Liver (tissue), 9 donors: ENCODE results near the gene ITGA2. TPM values are rescaled to one million over a fixed set of nuclear protein-coding genes. Genes with fewer than 3 reads are reported as not detected.

Source experiments
- DNase-seq: peaks from one replicate; pipeline ENCODE4 v3.0.0-alpha.2; 2017; ENCODE audit warnings: low spot score
- H3K27ac ChIP-seq, 2 donors: one replicate each; pipeline ENCODE4 v1.7.0; 2013; ENCODE audit warnings: inconsistent platforms in 2 of 2, low read length in 2 of 2, control low read depth in 1 of 2, low read depth in 1 of 2, mild to moderate bottlenecking in 1 of 2
- H3K27me3 ChIP-seq, 4 donors: one replicate each; pipeline versions ENCODE4 v1.6.1 to v1.7.0; 2013; ENCODE audit warnings: low read length in 3 of 4, inconsistent platforms in 1 of 4, mild to moderate bottlenecking in 1 of 4, moderate library complexity in 1 of 4; ENCODE audit not compliant: control insufficient read depth in 4 of 4, insufficient read depth in 4 of 4
- H3K36me3 ChIP-seq, 4 donors: one replicate each; pipeline versions ENCODE4 v1.6.1 to v1.7.0; 2013; ENCODE audit warnings: low read length in 3 of 4, mild to moderate bottlenecking in 3 of 4, low read depth in 1 of 4, moderate library complexity in 1 of 4; ENCODE audit not compliant: control insufficient read depth in 4 of 4, insufficient read depth in 3 of 4
- H3K4me1 ChIP-seq, 4 donors: one replicate each; pipeline versions ENCODE4 v1.6.1 to v1.7.0; 2013; ENCODE audit warnings: low read length in 3 of 4, mild to moderate bottlenecking in 3 of 4, moderate library complexity in 1 of 4; ENCODE audit not compliant: control insufficient read depth in 4 of 4, insufficient read depth in 4 of 4
- H3K4me3 ChIP-seq, 3 donors: one replicate each; pipeline versions ENCODE4 v1.6.1 to v1.7.0; 2013; ENCODE audit warnings: low read length in 3 of 3, control low read depth in 1 of 3, low read depth in 1 of 3, mild to moderate bottlenecking in 1 of 3
- H3K9ac ChIP-seq, 2 donors: one replicate each; pipeline ENCODE4 v1.7.0; 2013; ENCODE audit warnings: low read length in 2 of 2, mild to moderate bottlenecking in 2 of 2, moderate library complexity in 2 of 2, control low read depth in 1 of 2, low read depth in 1 of 2
- H3K9me3 ChIP-seq, 4 donors: one replicate each; pipeline versions ENCODE4 v1.6.1 to v1.7.0; 2013; ENCODE audit warnings: low read length in 3 of 4; ENCODE audit not compliant: control insufficient read depth in 4 of 4
- CTCF ChIP-seq: fragments of 150-350 bp; IDR thresholded peaks from 2 replicates; pipeline ENCODE4 v1.5.1; 2017; ENCODE audit warnings: improper control_type of control experiment, low read depth, low read length; ENCODE audit not compliant: missing input control
- EGR1 ChIP-seq, 2 donors: IDR thresholded peaks; 2 replicates each; pipeline ENCODE4 v1.6.1; 2016 to 2018; ENCODE audit warnings: antibody characterized with exemption in 2 of 2, low read depth in 2 of 2
- FOXA1 ChIP-seq: IDR thresholded peaks from 2 replicates; pipeline ENCODE4 v1.6.1; 2016; ENCODE audit warnings: antibody characterized with exemption
- FOXA2 ChIP-seq: IDR thresholded peaks from 2 replicates; pipeline ENCODE4 v1.6.1; 2016; ENCODE audit warnings: antibody characterized with exemption
- GABPA ChIP-seq, 2 donors: IDR thresholded peaks in 1 of 2; conservative IDR thresholded peaks in 1 of 2; 2 replicates each; pipeline ENCODE4 v1.6.1; 2016; ENCODE audit warnings: antibody characterized with exemption in 2 of 2, mild to moderate bottlenecking in 1 of 2, moderate library complexity in 1 of 2
- HNF4A ChIP-seq, 2 donors: conservative IDR thresholded peaks; 2 replicates each; pipeline ENCODE4 v1.6.1; 2016; ENCODE audit warnings: antibody characterized with exemption in 2 of 2, mild to moderate bottlenecking in 2 of 2
- HNF4G ChIP-seq: IDR thresholded peaks from 2 replicates; pipeline ENCODE4 v1.6.1; 2016; ENCODE audit warnings: antibody characterized with exemption
- JUND ChIP-seq, 2 donors: IDR thresholded peaks; 2 replicates each; pipeline ENCODE4 v1.6.1; 2016; ENCODE audit warnings: antibody characterized with exemption in 2 of 2
- MAX ChIP-seq: IDR thresholded peaks from 2 replicates; pipeline ENCODE4 v1.6.1; 2016; ENCODE audit warnings: antibody characterized with exemption
- NR2F2 ChIP-seq: IDR thresholded peaks from 2 replicates; pipeline ENCODE4 v1.6.1; 2016; ENCODE audit warnings: antibody characterized with exemption
- RAD21 ChIP-seq, 2 donors: IDR thresholded peaks; 2 replicates each; pipeline ENCODE4 v1.6.1; 2016; ENCODE audit warnings: antibody characterized with exemption in 2 of 2, mild to moderate bottlenecking in 2 of 2
- RXRA ChIP-seq, 2 donors: IDR thresholded peaks; 2 replicates each; pipeline ENCODE4 v1.6.1; 2017 to 2018; ENCODE audit warnings: antibody characterized with exemption in 2 of 2, mild to moderate bottlenecking in 1 of 2
- SP1 ChIP-seq: IDR thresholded peaks from 2 replicates; pipeline ENCODE4 v1.6.1; 2018; ENCODE audit warnings: antibody characterized with exemption, mild to moderate bottlenecking
- TAF1 ChIP-seq: conservative IDR thresholded peaks from 2 replicates; pipeline ENCODE4 v1.6.1; 2016; ENCODE audit warnings: antibody characterized with exemption, mild to moderate bottlenecking
- YY1 ChIP-seq: IDR thresholded peaks from 2 replicates; pipeline ENCODE4 v1.6.1; 2016; ENCODE audit warnings: antibody characterized with exemption, mild to moderate bottlenecking
- WGBS: extraction: QIAGEN DNeasy Blood & Tissue Kit; methylation state at CpG from one replicate; pipeline ENCODE4 v1.1.7; 2013; 5-methylcytosine and 5-hydroxymethylcytosine counted together
- polyA plus RNA-seq, 2 donors: library from polyadenylated mRNA; stranded (reverse) in 1 of 2; unstranded in 1 of 2; fragments of 200-250 nt in 1 of 2; fragments of >200 nt in 1 of 2; fragmentation: Nextera tagmentation in 1 of 2; extraction: Ambion mirVana in 1 of 2; gene quantifications; one replicate each; pipeline versions ENCODE4 v1.2.1 to v1.2.3, GENCODE V29; 2013 to 2015
- total RNA-seq, 2 donors: library from RNA; depleted of rRNA; stranded (reverse); fragments of >200 nt; gene quantifications; one replicate each; pipeline ENCODE4 v1.2.3, GENCODE V29; 2014
- TF ChIP-seq, protein P1 (sequence below): IDR thresholded peaks from 2 replicates; pipeline ENCODE4 v1.6.1; 2016; ENCODE audit warnings: antibody characterized with exemption
- TF ChIP-seq, protein P2 (sequence below): IDR thresholded peaks from 2 replicates; pipeline ENCODE4 v1.6.1; 2016; ENCODE audit warnings: antibody characterized with exemption
- TF ChIP-seq, protein P3 (sequence below): IDR thresholded peaks from 2 replicates; pipeline ENCODE4 v1.6.1; 2016; ENCODE audit warnings: antibody characterized with exemption, mild to moderate bottlenecking
- donor health status: healthy.
- donor health status: healthy.
- donor health status: healthy.
- donor health status: healthy.
- donor health status: healthy.

ITGA2 gene
- total and polyA plus RNA-seq, 4 donors: 0.12 to 0.61 (median 0.33) TPM

DNA sequence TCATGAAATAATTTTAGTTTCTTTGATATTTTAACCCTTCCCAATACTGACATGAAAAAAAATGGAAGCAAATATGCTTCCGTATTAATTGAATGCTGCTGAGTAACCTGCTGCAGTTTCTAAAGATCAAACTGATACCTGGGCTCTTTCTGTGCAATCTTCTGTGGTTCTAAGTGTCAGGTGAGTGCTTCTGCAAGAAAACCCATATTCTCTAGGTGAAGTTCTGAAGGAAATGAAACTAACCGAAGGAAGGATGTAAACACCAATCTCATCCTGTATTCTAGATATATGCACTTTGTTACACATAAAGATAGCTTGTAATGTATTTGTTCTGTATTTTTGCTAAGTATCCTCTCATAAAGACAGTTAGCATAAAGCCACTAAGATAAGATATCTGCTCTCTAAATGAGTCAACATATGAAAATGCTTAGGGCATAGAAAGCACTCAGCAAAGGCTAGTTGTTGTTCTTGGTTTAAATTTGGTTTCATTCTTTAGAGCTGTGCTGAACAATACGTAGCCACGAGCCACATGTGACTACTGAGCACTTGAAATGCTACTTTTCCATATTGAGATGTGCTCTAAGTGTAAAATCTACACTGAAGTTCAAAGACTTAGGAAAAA lies 52.0 kb downstream of the ITGA2 start:
- Histone ChIP-seq H3K36me3 (no peaks in the 10 kb centered on the region), H3K9ac (no peak overlapping the region), H3K4me3 (no peak overlapping the region), H3K4me1 (no peaks in the 10 kb centered on the region), H3K27ac (no peak overlapping the region), H3K27me3 (no peaks in the 10 kb centered on the region), H3K9me3 (no peaks in the 10 kb centered on the region)
- DNase-seq: no peak
- WGBS: 34% methylated on average over 4 of the region's 4 CpGs
- TF ChIP-seq HNF4A (conservative IDR thresholded peaks at IDR 0.05): no peak
- TF ChIP-seq TAF1: no peak
- TF ChIP-seq CTCF: no peak
- TF ChIP-seq SP1: no peak
- TF ChIP-seq NR2F2: no peak
- TF ChIP-seq FOXA1: no peak
- TF ChIP-seq RAD21 (IDR thresholded peaks at IDR 0.05): no peak
- no peak for TF ChIP-seq EGR1 (IDR thresholded peaks at IDR 0.05; ENCODE audit: low read depth in 2 of 2)
- TF ChIP-seq YY1: no peak
- TF ChIP-seq, protein P1, sequence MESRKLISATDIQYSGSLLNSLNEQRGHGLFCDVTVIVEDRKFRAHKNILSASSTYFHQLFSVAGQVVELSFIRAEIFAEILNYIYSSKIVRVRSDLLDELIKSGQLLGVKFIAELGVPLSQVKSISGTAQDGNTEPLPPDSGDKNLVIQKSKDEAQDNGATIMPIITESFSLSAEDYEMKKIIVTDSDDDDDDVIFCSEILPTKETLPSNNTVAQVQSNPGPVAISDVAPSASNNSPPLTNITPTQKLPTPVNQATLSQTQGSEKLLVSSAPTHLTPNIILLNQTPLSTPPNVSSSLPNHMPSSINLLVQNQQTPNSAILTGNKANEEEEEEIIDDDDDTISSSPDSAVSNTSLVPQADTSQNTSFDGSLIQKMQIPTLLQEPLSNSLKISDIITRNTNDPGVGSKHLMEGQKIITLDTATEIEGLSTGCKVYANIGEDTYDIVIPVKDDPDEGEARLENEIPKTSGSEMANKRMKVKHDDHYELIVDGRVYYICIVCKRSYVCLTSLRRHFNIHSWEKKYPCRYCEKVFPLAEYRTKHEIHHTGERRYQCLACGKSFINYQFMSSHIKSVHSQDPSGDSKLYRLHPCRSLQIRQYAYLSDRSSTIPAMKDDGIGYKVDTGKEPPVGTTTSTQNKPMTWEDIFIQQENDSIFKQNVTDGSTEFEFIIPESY: no peak
- no peak for TF ChIP-seq RXRA (IDR thresholded peaks at IDR 0.05)
- no peak for TF ChIP-seq MAX
- TF ChIP-seq JUND (IDR thresholded peaks at IDR 0.05): no peak
- TF ChIP-seq FOXA2: no peak
- TF ChIP-seq, protein P2, sequence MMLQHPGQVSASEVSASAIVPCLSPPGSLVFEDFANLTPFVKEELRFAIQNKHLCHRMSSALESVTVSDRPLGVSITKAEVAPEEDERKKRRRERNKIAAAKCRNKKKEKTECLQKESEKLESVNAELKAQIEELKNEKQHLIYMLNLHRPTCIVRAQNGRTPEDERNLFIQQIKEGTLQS: no peak
- TF ChIP-seq GABPA (IDR thresholded peaks at IDR 0.05 in 1 of 2, conservative IDR thresholded peaks at IDR 0.05 in 1 of 2): no peak
- TF ChIP-seq, protein P3, sequence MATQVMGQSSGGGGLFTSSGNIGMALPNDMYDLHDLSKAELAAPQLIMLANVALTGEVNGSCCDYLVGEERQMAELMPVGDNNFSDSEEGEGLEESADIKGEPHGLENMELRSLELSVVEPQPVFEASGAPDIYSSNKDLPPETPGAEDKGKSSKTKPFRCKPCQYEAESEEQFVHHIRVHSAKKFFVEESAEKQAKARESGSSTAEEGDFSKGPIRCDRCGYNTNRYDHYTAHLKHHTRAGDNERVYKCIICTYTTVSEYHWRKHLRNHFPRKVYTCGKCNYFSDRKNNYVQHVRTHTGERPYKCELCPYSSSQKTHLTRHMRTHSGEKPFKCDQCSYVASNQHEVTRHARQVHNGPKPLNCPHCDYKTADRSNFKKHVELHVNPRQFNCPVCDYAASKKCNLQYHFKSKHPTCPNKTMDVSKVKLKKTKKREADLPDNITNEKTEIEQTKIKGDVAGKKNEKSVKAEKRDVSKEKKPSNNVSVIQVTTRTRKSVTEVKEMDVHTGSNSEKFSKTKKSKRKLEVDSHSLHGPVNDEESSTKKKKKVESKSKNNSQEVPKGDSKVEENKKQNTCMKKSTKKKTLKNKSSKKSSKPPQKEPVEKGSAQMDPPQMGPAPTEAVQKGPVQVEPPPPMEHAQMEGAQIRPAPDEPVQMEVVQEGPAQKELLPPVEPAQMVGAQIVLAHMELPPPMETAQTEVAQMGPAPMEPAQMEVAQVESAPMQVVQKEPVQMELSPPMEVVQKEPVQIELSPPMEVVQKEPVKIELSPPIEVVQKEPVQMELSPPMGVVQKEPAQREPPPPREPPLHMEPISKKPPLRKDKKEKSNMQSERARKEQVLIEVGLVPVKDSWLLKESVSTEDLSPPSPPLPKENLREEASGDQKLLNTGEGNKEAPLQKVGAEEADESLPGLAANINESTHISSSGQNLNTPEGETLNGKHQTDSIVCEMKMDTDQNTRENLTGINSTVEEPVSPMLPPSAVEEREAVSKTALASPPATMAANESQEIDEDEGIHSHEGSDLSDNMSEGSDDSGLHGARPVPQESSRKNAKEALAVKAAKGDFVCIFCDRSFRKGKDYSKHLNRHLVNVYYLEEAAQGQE: no peak
- TF ChIP-seq HNF4G: no peak
